KMS-11 (cell line): ENCODE data around the gene WFDC5.
"Not testable (repeated sequence)": the region's sequence is repeated elsewhere in the genome, so short reads cannot be mapped to it uniquely, and the experiment has no call there.

Experiments used
- H2AFZ ChIP-seq: fragments of 200-600 bp; sonication (generic); 2 replicates; pipeline ENCODE4 v1.6.1; 2016; ENCODE audit warnings: antibody characterized with exemption, mixed run types, low read depth
- H3K27ac ChIP-seq: fragments of 200-600 bp; sonication (generic); 2 replicates; pipeline ENCODE4 v1.6.1; 2016; ENCODE audit warnings: mild to moderate bottlenecking, mixed run types
- H3K27me3 ChIP-seq: fragments of 200-600 bp; sonication (generic); 2 replicates; pipeline ENCODE4 v1.6.1; 2017; ENCODE audit warnings: mild to moderate bottlenecking, low read depth, mixed run types, moderate library complexity; ENCODE audit not compliant: insufficient read depth
- H3K36me3 ChIP-seq: fragments of 200-600 bp; sonication (generic); 2 replicates; pipeline ENCODE4 v1.6.1; 2017; ENCODE audit warnings: mild to moderate bottlenecking, mixed run types; ENCODE audit not compliant: insufficient read depth
- H3K4me1 ChIP-seq: fragments of 200-600 bp; sonication (generic); 2 replicates; pipeline ENCODE4 v1.6.1; 2016; ENCODE audit warnings: mild to moderate bottlenecking, low read depth, mixed run types; ENCODE audit not compliant: poor library complexity, severe bottlenecking
- H3K4me2 ChIP-seq: fragments of 200-600 bp; sonication (generic); 2 replicates; pipeline ENCODE4 v1.7.0; 2016; ENCODE audit warnings: mild to moderate bottlenecking, mixed run types
- H3K4me3 ChIP-seq: fragments of 200-600 bp; sonication (generic); IDR thresholded peaks from 2 replicates; pipeline ENCODE4 v1.6.1; 2017; ENCODE audit warnings: low read depth, low read length, mixed read lengths; ENCODE audit not compliant: insufficient read depth
- H3K79me2 ChIP-seq: fragments of 200-600 bp; sonication (generic); 2 replicates; pipeline ENCODE4 v1.6.1; 2016; ENCODE audit warnings: low read depth, mixed run types; ENCODE audit not compliant: insufficient read depth
- H3K9ac ChIP-seq: fragments of 200-600 bp; sonication (generic); 2 replicates; pipeline ENCODE4 v1.6.1; 2016; ENCODE audit warnings: mild to moderate bottlenecking, mixed run types
- H4K20me1 ChIP-seq: fragments of 200-600 bp; sonication (generic); 2 replicates; pipeline ENCODE4 v1.6.1; 2016; ENCODE audit warnings: mild to moderate bottlenecking, mixed run types; ENCODE audit not compliant: insufficient read depth
- TF ChIP-seq, protein P1 (sequence below): fragments of 200-600 bp; sonication (generic); conservative IDR thresholded peaks from 2 replicates; pipeline ENCODE4 v1.6.1; 2017; ENCODE audit warnings: low read depth, mild to moderate bottlenecking, antibody characterized with exemption, low read length, moderate library complexity, mixed read lengths

WFDC5 gene, protein sequence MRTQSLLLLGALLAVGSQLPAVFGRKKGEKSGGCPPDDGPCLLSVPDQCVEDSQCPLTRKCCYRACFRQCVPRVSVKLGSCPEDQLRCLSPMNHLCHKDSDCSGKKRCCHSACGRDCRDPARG

DNA sequence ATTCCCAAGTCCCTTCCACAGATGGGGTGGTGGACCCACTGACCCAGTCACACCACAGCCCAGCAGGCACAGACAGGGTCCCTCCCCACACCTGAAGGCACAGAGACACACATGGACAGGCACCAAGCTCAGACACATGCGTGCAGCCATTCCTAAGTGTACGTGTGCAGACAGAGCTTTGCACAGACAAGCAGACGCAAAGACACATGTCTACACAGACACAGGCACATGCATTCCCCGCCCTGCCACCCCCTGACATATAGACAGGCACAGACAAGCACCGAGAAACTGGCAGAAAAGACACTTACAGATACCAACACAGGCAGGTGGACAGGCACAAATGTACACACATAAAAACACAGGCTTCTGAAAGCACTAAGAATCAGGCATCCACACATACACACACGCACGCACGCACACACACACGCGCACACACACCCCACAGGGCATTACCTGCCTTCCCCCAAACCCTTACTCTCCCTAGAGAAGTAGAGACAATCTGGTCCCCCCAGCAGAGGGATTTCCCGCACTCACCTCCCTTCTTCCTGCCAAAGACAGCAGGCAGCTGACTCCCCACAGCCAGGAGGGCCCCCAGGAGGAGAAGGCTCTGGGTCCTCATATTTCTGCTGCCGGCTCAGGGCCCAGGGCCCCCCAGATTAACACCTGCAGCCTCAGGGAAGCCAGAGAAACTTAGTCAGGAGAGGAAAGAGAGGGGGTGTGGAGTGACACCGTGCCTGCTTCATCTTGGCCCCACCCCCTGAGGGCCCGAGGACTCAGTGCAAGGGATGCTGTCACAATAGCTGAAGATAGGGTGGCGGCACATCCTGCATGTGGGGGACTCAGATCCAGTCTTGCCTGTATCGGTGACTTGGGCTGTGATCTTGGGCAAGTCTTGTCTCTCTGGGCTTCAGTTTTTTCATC, at the start of gene WFDC5:
Gene WFDC5 (minus strand): TSS at position 710 of the 921 bp plus-strand sequence. CDS start 91 bp downstream, at position 619.
- Histone ChIP-seq H3K4me1 (peaks cover 9% of the 10 kb centered on the region), H3K4me3 (no peak within 1 kb of the TSS), H3K9ac (no peak within 1 kb of the TSS), H3K79me2 (no peaks in the 10 kb centered on the region), H3K27me3 (no peaks in the 10 kb centered on the region), H2AFZ (no peak within 1 kb of the TSS), H4K20me1 (no peaks in the 10 kb centered on the region), H3K4me2 (no peak within 1 kb of the TSS), H3K27ac (no peak within 1 kb of the TSS), H3K36me3 (no peaks in the 10 kb centered on the region)
- TF ChIP-seq, protein P1, sequence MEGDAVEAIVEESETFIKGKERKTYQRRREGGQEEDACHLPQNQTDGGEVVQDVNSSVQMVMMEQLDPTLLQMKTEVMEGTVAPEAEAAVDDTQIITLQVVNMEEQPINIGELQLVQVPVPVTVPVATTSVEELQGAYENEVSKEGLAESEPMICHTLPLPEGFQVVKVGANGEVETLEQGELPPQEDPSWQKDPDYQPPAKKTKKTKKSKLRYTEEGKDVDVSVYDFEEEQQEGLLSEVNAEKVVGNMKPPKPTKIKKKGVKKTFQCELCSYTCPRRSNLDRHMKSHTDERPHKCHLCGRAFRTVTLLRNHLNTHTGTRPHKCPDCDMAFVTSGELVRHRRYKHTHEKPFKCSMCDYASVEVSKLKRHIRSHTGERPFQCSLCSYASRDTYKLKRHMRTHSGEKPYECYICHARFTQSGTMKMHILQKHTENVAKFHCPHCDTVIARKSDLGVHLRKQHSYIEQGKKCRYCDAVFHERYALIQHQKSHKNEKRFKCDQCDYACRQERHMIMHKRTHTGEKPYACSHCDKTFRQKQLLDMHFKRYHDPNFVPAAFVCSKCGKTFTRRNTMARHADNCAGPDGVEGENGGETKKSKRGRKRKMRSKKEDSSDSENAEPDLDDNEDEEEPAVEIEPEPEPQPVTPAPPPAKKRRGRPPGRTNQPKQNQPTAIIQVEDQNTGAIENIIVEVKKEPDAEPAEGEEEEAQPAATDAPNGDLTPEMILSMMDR = no peak

DNA sequence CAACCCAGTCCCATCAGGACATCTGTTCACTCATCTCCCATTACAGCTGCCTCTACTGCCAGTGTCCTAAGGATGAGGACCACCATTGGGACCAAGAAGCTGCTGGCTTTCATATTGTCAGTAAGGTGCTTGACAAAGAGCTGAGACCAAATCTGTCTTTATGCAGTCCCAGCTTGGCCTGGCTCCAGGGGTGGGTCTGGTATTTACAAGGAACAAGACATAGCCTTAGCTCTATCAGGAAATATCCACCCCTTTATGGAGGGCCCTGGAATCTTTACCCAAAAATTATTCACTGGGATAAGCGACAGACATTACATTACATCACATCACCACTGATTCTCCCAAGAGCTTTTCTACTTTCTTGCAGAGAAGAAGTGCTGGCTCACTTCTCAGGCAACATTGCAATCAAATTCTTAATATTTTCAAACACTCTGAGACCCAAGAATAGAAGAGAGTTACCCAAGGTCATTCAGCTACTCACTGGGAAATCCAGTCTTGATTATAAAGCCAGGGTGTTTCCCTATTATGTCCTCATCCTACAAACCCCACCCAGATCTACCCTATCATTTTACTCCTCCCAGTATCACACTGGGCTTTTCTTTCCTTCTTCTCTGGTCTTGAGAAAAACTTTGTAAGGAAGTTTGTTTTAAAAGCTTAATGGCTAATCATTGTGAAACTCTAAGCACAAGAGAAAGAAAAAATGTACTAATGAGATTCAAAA, 48.3 kb upstream of the WFDC5 start:
- no peaks in the 10 kb centered on the region for H3K4me1 ChIP-seq
- TF ChIP-seq, protein P1 = no peak
- no peaks in the 10 kb centered on the region for H4K20me1 ChIP-seq
- H3K79me2 ChIP-seq = no peaks in the 10 kb centered on the region
- H3K27me3 ChIP-seq = no peaks in the 10 kb centered on the region
- no peak overlapping the region for H3K4me3 ChIP-seq
- no peaks in the 10 kb centered on the region for H3K36me3 ChIP-seq
- H3K27ac ChIP-seq = no peak overlapping the region
- H2AFZ ChIP-seq = no peak overlapping the region
- no peak overlapping the region for H3K4me2 ChIP-seq
- H3K9ac ChIP-seq = no peak overlapping the region

DNA sequence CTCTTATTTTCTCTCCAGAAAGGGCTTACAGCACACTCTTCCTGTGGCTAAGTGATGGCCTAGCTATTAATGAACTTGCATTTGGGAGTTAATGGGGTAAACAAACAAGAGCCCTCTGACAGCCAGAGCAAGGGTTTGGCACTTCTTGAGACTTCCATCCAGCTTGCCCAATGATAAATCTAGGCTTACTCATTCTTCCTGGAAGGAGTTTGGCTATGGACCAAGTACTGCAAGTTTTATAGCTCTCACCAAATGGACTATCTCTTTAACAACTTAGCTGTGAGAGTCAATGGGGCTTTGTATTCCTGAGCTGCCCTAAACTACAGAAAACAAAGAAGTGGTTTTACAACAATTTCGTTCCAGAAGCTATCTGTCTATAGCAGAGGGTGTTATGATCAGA, 43.0 kb upstream of the WFDC5 start:
- no peak overlapping the region for H3K4me2 ChIP-seq
- TF ChIP-seq, protein P1 = no peak
- H2AFZ ChIP-seq = no peak overlapping the region
- H3K27ac ChIP-seq = no peak overlapping the region
- H3K4me1 ChIP-seq = no peaks in the 10 kb centered on the region
- no peaks in the 10 kb centered on the region for H4K20me1 ChIP-seq
- H3K4me3 ChIP-seq = no peak overlapping the region
- no peaks in the 10 kb centered on the region for H3K27me3 ChIP-seq
- H3K36me3 ChIP-seq = no peaks in the 10 kb centered on the region
- no peak overlapping the region for H3K9ac ChIP-seq
- H3K79me2 ChIP-seq = no peaks in the 10 kb centered on the region

DNA sequence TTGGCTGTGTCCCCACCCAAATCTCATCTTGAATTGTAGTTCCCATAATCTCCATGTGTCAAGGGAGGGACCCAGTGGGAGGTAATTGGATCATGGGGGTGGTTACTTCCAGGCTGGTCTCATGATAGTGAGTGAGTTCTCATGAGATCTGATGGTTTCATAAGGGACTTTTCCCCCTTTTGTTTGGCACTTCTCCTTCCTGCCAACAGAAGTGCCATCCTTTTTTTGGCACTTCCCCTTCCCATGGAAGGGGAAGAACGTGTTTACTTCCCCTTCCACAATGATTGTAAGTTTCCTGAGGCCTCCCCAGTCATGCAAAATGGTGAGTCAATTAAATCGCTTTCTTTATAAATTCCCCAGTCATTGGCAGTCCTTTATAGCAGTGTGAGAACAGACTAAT, 41.7 kb upstream of the WFDC5 start:
- no peak overlapping the region for H3K9ac ChIP-seq

DNA sequence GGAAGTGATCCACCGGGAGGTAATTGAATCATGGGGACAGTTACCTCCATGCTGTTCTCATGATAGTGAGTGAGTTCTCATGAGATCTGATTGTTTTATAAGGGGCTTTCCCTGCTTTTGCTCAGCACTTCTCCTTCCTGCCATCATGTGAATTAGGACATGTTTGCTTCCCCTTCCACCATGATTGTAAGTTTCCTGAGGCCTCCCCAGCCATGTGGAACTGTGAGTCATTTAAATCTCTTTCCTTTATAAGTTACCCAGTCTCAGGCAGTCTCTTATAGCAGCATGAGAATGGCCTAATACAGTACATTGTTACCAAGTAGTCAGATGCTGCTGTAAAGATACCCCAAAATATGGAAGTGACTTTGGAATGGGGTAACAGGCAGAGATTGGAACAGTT, 39.8 kb upstream of the WFDC5 start:
- not testable (repeated sequence) for H3K27ac ChIP-seq, H3K4me3 ChIP-seq, H3K27me3 ChIP-seq, H3K36me3 ChIP-seq, H3K79me2 ChIP-seq, H3K4me2 ChIP-seq, H3K9ac ChIP-seq, H2AFZ ChIP-seq, H3K4me1 ChIP-seq, H4K20me1 ChIP-seq

More for the DNA sequence above, 41.7 kb upstream of the WFDC5 start:
- TF ChIP-seq, protein P1 = no peak
- H3K4me2 ChIP-seq = no peak overlapping the region
- no peak overlapping the region for H2AFZ ChIP-seq
- no peak overlapping the region for H3K27ac ChIP-seq
- no peaks in the 10 kb centered on the region for H3K27me3 ChIP-seq
- H4K20me1 ChIP-seq = no peaks in the 10 kb centered on the region
- no peaks in the 10 kb centered on the region for H3K36me3 ChIP-seq
- H3K79me2 ChIP-seq = no peaks in the 10 kb centered on the region
- no peak overlapping the region for H3K4me3 ChIP-seq
- H3K4me1 ChIP-seq = no peaks in the 10 kb centered on the region
